Memory B cell (primary cell): ENCODE data around the gene ERFE.
A peak's percentile ranks its signal among the peaks of the same experiment; 100 is the strongest.

ENCODE experiments used
- ATAC-seq: fragments of 150-1000 bp; cut with Tn5 transposase; 2 replicates; pipeline ENCODE4 v1.10.0; 2021; ENCODE audit warnings: low read depth, mild to moderate bottlenecking, moderate library complexity
- DNase-seq, 2 donors: peaks; one replicate each; pipeline ENCODE4 v3.0.0; 2022; ENCODE audit warnings: low spot score in 2 of 2
- H3K27ac Mint-ChIP-seq: one replicate; pipeline ENCODE4 v1.8.0; 2022; ENCODE audit warnings: mild to moderate bottlenecking, moderate library complexity, mixed read lengths
- H3K27me3 Mint-ChIP-seq: one replicate; pipeline ENCODE4 v1.8.0; 2022; ENCODE audit warnings: mixed read lengths
- H3K36me3 Mint-ChIP-seq: one replicate; pipeline ENCODE4 v1.8.0; 2022; ENCODE audit warnings: mild to moderate bottlenecking, mixed read lengths
- H3K4me1 Mint-ChIP-seq: one replicate; pipeline ENCODE4 v1.8.0; 2022; ENCODE audit warnings: mixed read lengths
- H3K4me3 Mint-ChIP-seq: one replicate; pipeline ENCODE4 v1.8.0; 2022; ENCODE audit warnings: mild to moderate bottlenecking, moderate library complexity, mixed read lengths
- H3K9me3 Mint-ChIP-seq: one replicate; pipeline ENCODE4 v1.8.0; 2022; ENCODE audit warnings: mixed read lengths

ERFE gene

GRCh38 chr2:238151628-238152235, 7.0 kb upstream of the ERFE start:
- DNase-seq, result no peak
- H3K27me3 Mint-ChIP-seq, result no peaks in the 10 kb centered on the region
- no peak for ATAC-seq
- H3K4me3 Mint-ChIP-seq, result no peak overlapping the region
- no peak overlapping the region for H3K27ac Mint-ChIP-seq
- H3K4me1 Mint-ChIP-seq, result no peaks in the 10 kb centered on the region
- no peaks in the 10 kb centered on the region for H3K36me3 Mint-ChIP-seq
- peaks cover 3% of the 10 kb centered on the region for H3K9me3 Mint-ChIP-seq

DNA sequence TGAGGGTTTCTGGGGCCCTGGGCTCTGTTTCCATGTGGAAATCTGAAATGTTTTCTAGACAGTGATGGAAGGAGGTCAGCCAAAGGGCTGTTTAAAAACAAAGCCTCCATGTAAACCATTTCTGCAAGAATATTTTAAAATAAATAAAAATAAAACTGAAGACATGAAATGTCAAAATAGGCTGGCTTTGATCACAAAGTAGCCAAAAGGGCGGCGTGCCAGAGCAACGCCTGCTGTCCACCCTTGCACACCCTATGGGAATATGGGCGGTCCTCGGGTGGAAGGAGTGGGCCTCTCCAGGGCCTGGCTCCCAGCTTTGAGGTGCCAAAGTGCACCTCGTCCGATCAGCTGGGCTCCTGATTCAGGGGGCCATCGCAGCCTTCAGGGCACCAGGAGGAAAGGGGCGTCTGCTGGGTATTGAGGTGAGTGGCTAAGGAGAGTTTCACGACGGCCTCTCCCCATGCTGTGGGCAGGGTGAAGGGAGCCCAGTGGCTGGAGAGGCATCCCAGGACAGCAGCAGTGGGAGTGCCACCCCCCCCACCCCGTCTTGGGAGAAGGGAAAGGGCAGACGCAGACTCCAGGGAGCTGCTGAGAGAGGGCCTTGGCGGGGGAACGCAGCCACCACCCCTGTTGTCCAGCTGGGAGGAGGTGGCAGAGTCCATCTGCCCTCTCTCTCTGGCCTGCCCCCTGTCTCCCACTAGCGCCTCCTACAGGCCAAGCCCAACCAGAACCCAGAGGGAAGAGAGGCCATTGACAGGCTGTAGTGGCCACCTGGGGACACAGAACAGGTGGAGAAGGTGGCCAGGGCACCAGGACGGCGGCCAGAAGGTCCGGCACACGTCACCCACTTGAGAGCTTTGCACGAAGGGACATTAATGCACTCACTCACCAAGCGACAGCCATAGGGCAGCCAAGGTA, 5.7 kb upstream of the ERFE start:
- Mint-ChIP-seq H3K27me3 (no peaks in the 10 kb centered on the region), H3K4me3 (no peak overlapping the region), H3K4me1 (no peaks in the 10 kb centered on the region), H3K36me3 (no peaks in the 10 kb centered on the region), H3K9me3 (peaks cover 3% of the 10 kb centered on the region), H3K27ac (no peak overlapping the region)
- no peak for ATAC-seq
- no peak for DNase-seq

GRCh38 chr2:238154570-238154969, 4.2 kb upstream of the ERFE start:
- Mint-ChIP-seq H3K4me3 (no peak overlapping the region), H3K27me3 (peaks cover 4% of the 10 kb centered on the region), H3K9me3 (peaks cover 3% of the 10 kb centered on the region), H3K27ac (no peak overlapping the region), H3K4me1 (peaks cover 4% of the 10 kb centered on the region), H3K36me3 (no peaks in the 10 kb centered on the region)
- ATAC-seq, result no peak
- no peak for DNase-seq

GRCh38 chr2:238155051-238155760, 3.6 kb upstream of the ERFE start:
- Mint-ChIP-seq H3K4me1 (peaks cover 5% of the 10 kb centered on the region), H3K4me3 (no peak overlapping the region), H3K27me3 (peaks cover 4% of the 10 kb centered on the region), H3K27ac (no peak overlapping the region), H3K36me3 (no peaks in the 10 kb centered on the region), H3K9me3 (peaks cover 3% of the 10 kb centered on the region)
- ATAC-seq (no peak), DNase-seq (no peak)

- Mint-ChIP-seq H3K27ac (no peak overlapping the region), H3K4me3 (no peak overlapping the region), H3K4me1 (peaks cover 12% of the 10 kb centered on the region), H3K36me3 (no peaks in the 10 kb centered on the region), H3K27me3 (peaks cover 6% of the 10 kb centered on the region), H3K9me3 (peaks cover 3% of the 10 kb centered on the region)
- ATAC-seq (no peak), DNase-seq (no peak)
Observed at GRCh38 chr2:238155761-238156694, 2.7 kb upstream of the ERFE start.

- no peaks in the 10 kb centered on the region for H3K36me3 Mint-ChIP-seq
- peaks cover 3% of the 10 kb centered on the region for H3K9me3 Mint-ChIP-seq
- DNase-seq (no peak), ATAC-seq (no peak)
- H3K27me3 Mint-ChIP-seq, result peaks cover 6% of the 10 kb centered on the region
- H3K4me1 Mint-ChIP-seq, result peaks cover 12% of the 10 kb centered on the region
- no peak overlapping the region for H3K27ac Mint-ChIP-seq
- no peak overlapping the region for H3K4me3 Mint-ChIP-seq
Observed at GRCh38 chr2:238157506-238158017, 1.2 kb upstream of the ERFE start.

GRCh38 chr2:238158018-238158508, 707 bp upstream of the ERFE start:
- Mint-ChIP-seq H3K4me3 (peak overlapping the region; percentile 53), H3K9me3 (peaks cover 3% of the 10 kb centered on the region), H3K4me1 (peaks cover 12% of the 10 kb centered on the region), H3K27me3 (peaks cover 6% of the 10 kb centered on the region), H3K36me3 (no peaks in the 10 kb centered on the region), H3K27ac (no peak overlapping the region)
- DNase-seq, result no peak
- no peak for ATAC-seq

GRCh38 chr2:238159071-238159539, 335 bp downstream of the ERFE start:
- peaks cover 6% of the 10 kb centered on the region for H3K27me3 Mint-ChIP-seq
- ATAC-seq (peak; percentile 59), DNase-seq (no peak)
- H3K4me1 Mint-ChIP-seq, result peaks cover 12% of the 10 kb centered on the region
- peaks cover 2% of the 10 kb centered on the region for H3K9me3 Mint-ChIP-seq
- H3K27ac Mint-ChIP-seq, result no peak overlapping the region
- peak overlapping the region; percentile 71 for H3K4me3 Mint-ChIP-seq
- no peaks in the 10 kb centered on the region for H3K36me3 Mint-ChIP-seq

- no peaks in the 10 kb centered on the region for H3K36me3 Mint-ChIP-seq
- H3K27ac Mint-ChIP-seq, result no peak overlapping the region
- H3K4me1 Mint-ChIP-seq, result peaks cover 15% of the 10 kb centered on the region
- no peaks in the 10 kb centered on the region for H3K9me3 Mint-ChIP-seq
- ATAC-seq (no peak), DNase-seq (no peak)
- H3K4me3 Mint-ChIP-seq, result peak overlapping the region; percentile 71
- H3K27me3 Mint-ChIP-seq, result peaks cover 6% of the 10 kb centered on the region
Observed at GRCh38 chr2:238159661-238160205, 963 bp downstream of the ERFE start.

DNA sequence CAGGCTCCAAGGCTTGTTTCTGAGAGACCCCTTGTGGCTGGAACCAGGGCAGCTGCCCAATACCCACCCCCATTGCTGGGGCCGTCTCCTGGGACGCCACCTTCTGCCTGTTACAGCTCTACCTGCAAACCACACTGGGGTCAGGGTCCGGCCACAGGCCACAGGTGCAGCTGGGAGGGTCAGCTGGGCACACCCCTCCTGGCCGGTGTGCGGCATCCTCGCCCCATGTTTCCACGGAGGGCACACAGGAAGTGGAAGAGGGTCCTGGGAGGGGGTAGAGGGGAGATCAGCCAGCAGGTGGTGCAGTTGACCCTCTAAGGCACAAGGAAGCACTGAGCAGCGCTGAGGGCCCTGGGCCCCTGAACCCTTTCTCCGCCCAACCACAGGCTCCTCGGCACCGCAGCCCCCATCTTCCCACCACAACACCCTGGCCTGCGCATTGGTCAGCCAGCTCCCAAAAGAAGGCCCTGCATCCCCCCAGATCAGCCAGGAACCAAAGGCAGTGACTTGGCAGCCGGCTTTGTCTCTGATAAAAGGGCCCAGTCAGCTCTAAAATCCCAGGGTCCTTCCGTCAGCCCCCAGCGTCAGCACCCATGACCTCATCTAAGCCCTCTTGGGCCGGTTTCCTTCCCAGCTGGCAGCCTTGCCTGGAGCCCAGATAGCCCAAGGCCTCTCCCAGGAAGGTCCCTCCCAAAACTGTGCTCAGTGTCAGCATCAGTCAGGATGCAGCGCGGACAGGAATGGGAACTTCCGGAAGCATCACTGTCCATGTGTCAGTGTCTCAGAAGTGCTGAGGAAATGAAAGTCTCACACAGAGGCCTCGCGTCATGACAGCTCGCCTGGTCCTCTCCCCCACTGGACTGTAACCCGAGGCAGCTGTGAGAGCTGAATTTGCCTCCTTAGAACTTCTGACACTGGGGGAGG, 1.7 kb downstream of the ERFE start:
- ATAC-seq (peak; percentile 29), DNase-seq (no peak)
- no peaks in the 10 kb centered on the region for H3K36me3 Mint-ChIP-seq
- H3K4me3 Mint-ChIP-seq, result peak overlapping the region; percentile 27
- peaks cover 12% of the 10 kb centered on the region for H3K27me3 Mint-ChIP-seq
- H3K4me1 Mint-ChIP-seq, result peaks cover 15% of the 10 kb centered on the region
- no peaks in the 10 kb centered on the region for H3K9me3 Mint-ChIP-seq
- no peak overlapping the region for H3K27ac Mint-ChIP-seq

- Mint-ChIP-seq H3K27me3 (peaks cover 12% of the 10 kb centered on the region), H3K27ac (no peak overlapping the region), H3K36me3 (no peaks in the 10 kb centered on the region), H3K9me3 (no peaks in the 10 kb centered on the region), H3K4me3 (no peak overlapping the region), H3K4me1 (peaks cover 15% of the 10 kb centered on the region)
- ATAC-seq, result no peak
- no peak for DNase-seq
Observed at GRCh38 chr2:238161291-238162051, 2.7 kb downstream of the ERFE start.
